Glomerular visceral epithelial cell (primary cell): ENCODE measurements around the gene DYNC2I2.
A peak's percentile ranks its signal among the peaks of the same experiment; 100 is the strongest.

Experiments used
- DNase-seq: peaks from one replicate; pipeline ENCODE4 v3.0.0-alpha.2; 2016; ENCODE audit errors: extremely low spot score

DYNC2I2 gene

GRCh38 chr9:128636024-128636390, 20.6 kb downstream of the DYNC2I2 start:
- peak; percentile 72 for DNase-seq

- DNase-seq = peak; percentile 98
Measured at GRCh38 chr9:128635266-128636023, 21.2 kb downstream of the DYNC2I2 start.

GRCh38 chr9:128634651-128635262, 21.9 kb downstream of the DYNC2I2 start:
- DNase-seq = no peak

- DNase-seq = no peak
Measured at GRCh38 chr9:128634111-128634510, 22.5 kb downstream of the DYNC2I2 start.

- DNase-seq = no peak
Measured at GRCh38 chr9:128633601-128634000, 23.0 kb downstream of the DYNC2I2 start.

- DNase-seq = no peak
Measured at GRCh38 chr9:128633057-128633456, 23.6 kb downstream of the DYNC2I2 start.

GRCh38 chr9:128632486-128632885, 24.2 kb downstream of the DYNC2I2 start:
- no peak for DNase-seq

- DNase-seq = no peak
Measured at GRCh38 chr9:128632066-128632465, 24.6 kb downstream of the DYNC2I2 start.

GRCh38 chr9:128631636-128632035, 25.0 kb downstream of the DYNC2I2 start:
- DNase-seq = no peak

- no peak for DNase-seq
Measured at GRCh38 chr9:128629852-128630545, 26.6 kb downstream of the DYNC2I2 start.

GRCh38 chr9:128629136-128629535, 27.5 kb downstream of the DYNC2I2 start:
- DNase-seq = no peak

- DNase-seq = no peak
Measured at GRCh38 chr9:128628471-128629048, 28.1 kb downstream of the DYNC2I2 start.

- DNase-seq = no peak
Measured at GRCh38 chr9:128627906-128628305, 28.7 kb downstream of the DYNC2I2 start.

GRCh38 chr9:128627127-128627715, 29.4 kb downstream of the DYNC2I2 start:
- DNase-seq = no peak

GRCh38 chr9:128626181-128626580, 30.5 kb downstream of the DYNC2I2 start:
- no peak for DNase-seq

GRCh38 chr9:128625391-128626146, 31.1 kb downstream of the DYNC2I2 start:
- no peak for DNase-seq

- DNase-seq = no peak
Measured at GRCh38 chr9:128624566-128624965, 32.1 kb downstream of the DYNC2I2 start.

GRCh38 chr9:128621730-128622455, 34.8 kb downstream of the DYNC2I2 start:
- no peak for DNase-seq

GRCh38 chr9:128619779-128620178, 36.9 kb downstream of the DYNC2I2 start:
- no peak for DNase-seq

- no peak for DNase-seq
Measured at GRCh38 chr9:128619127-128619526, 37.5 kb downstream of the DYNC2I2 start.

- no peak for DNase-seq
Measured at GRCh38 chr9:128617943-128618342, 38.7 kb downstream of the DYNC2I2 start.
